Smooth muscle cell (in vitro differentiated cells): Measurements from ENCODE around the gene MPC1. TPM values are rescaled to one million over a fixed set of nuclear protein-coding genes. Genes with fewer than 3 reads are reported as not detected.

Experiments
- DNase-seq: peaks from one replicate; lab custom pipeline; 2025; ENCODE audit not compliant: unreplicated experiment; lab: John Stamatoyannopoulos, UW
- H2AFZ ChIP-seq: fragments of 200-600 bp; sonication (generic); 2 replicates; pipeline ENCODE4 v1.6.0; 2016; ENCODE audit warnings: antibody characterized with exemption, low read depth, mild to moderate bottlenecking
- H3F3A ChIP-seq: fragments of 200-600 bp; sonication (generic); 2 replicates; pipeline ENCODE4 v1.6.0; 2017; ENCODE audit warnings: antibody characterized with exemption, low read depth
- H3K27ac ChIP-seq: fragments of 200-600 bp; sonication (generic); 2 replicates; pipeline ENCODE4 v1.5.1; 2016; ENCODE audit warnings: low read depth, mild to moderate bottlenecking
- H3K27me3 ChIP-seq: fragments of 200-600 bp; sonication (generic); 2 replicates; pipeline ENCODE4 v1.6.1; 2016; ENCODE audit warnings: low read depth, mild to moderate bottlenecking
- H3K36me3 ChIP-seq: fragments of 200-600 bp; sonication (generic); 2 replicates; pipeline ENCODE4 v1.5.1; 2016; ENCODE audit warnings: low read depth
- H3K4me1 ChIP-seq: fragments of 200-600 bp; sonication (generic); 2 replicates; pipeline ENCODE4 v1.5.1; 2016; ENCODE audit warnings: low read depth
- H3K4me2 ChIP-seq: fragments of 200-600 bp; sonication (generic); 2 replicates; pipeline ENCODE4 v1.6.0; 2016; ENCODE audit warnings: mild to moderate bottlenecking
- H3K4me3 ChIP-seq: fragments of 200-600 bp; sonication (generic); 2 replicates; pipeline ENCODE4 v1.5.1; 2016; ENCODE audit warnings: mild to moderate bottlenecking
- H3K79me2 ChIP-seq: fragments of 200-600 bp; sonication (generic); 2 replicates; pipeline ENCODE4 v1.6.0; 2016; ENCODE audit warnings: low read depth, mild to moderate bottlenecking
- H3K9ac ChIP-seq: fragments of 200-600 bp; sonication (generic); 2 replicates; pipeline ENCODE4 v1.6.0; 2016; ENCODE audit warnings: low read depth
- H3K9me3 ChIP-seq: fragments of 200-600 bp; sonication (generic); replicated peaks from 2 replicates; pipeline ENCODE4 v1.5.1; 2016; ENCODE audit warnings: low read depth
- H4K20me1 ChIP-seq: fragments of 200-600 bp; sonication (generic); 2 replicates; pipeline ENCODE4 v1.6.0; 2016; ENCODE audit warnings: low read depth
- WGBS: methylation state at CpG from one replicate; pipeline ENCODE4 v1.1.7; 2016; ENCODE audit warnings: low lambda C conversion rate; 5-methylcytosine and 5-hydroxymethylcytosine counted together
- polyA plus RNA-seq: library from polyadenylated mRNA; unstranded; fragments of >200 nt; fragmentation: Nextera tagmentation; extraction: Ambion mirVana; gene quantifications from 2 replicates; pipeline ENCODE4 v1.2.1, GENCODE V29; 2016
- total RNA-seq: library from RNA; depleted of rRNA; stranded (reverse); fragments of >200 nt; gene quantifications from 2 replicates; pipeline ENCODE4 v1.2.3, GENCODE V29; 2014
- TF ChIP-seq, protein P1 (sequence below): fragments of 200-600 bp; sonication (generic); IDR thresholded peaks from 2 replicates; pipeline ENCODE4 v1.5.1; 2017; ENCODE audit warnings: borderline replicate concordance, mild to moderate bottlenecking, antibody characterized with exemption; ENCODE audit not compliant: insufficient read depth, poor library complexity, severe bottlenecking

Gene MPC1
- total and polyA plus RNA-seq, 2 experiments from 2014 or later, result 49.0 to 57.4 TPM

DNA sequence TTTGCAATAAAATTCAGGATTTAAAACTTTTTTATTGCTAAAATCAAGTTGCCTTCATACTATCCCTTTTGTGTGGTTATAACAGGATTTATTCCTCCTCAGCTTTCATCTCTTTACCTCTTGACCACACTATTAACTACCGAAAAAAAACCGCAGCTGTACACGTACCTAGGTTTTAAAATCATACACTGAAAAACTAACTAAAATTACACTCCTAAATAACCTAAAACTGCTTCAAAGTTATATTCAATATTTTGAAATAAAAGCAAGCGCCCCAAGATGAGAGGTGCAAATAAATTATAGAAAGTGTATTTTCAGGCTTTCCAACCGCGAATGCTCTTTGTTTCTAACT, 1.4 kb downstream of the MPC1 start:
- peaks cover 8% of the 10 kb centered on the region for H4K20me1 ChIP-seq
- peak overlapping the region; percentile 96 for H2AFZ ChIP-seq
- 44% methylated on average over 6 of the region's 6 CpGs for WGBS
- H3K4me3 ChIP-seq, result peak overlapping the region; percentile 98
- H3K4me2 ChIP-seq, result peak overlapping the region; percentile 97
- H3K79me2 ChIP-seq, result peaks cover 4% of the 10 kb centered on the region
- no peaks in the 10 kb centered on the region for H3K9me3 ChIP-seq
- no peak for DNase-seq
- no peaks in the 10 kb centered on the region for H3K36me3 ChIP-seq
- no peaks in the 10 kb centered on the region for H3F3A ChIP-seq
- no peak overlapping the region for H3K27ac ChIP-seq
- H3K9ac ChIP-seq, result peak overlapping the region; percentile 74
- TF ChIP-seq, protein P1, sequence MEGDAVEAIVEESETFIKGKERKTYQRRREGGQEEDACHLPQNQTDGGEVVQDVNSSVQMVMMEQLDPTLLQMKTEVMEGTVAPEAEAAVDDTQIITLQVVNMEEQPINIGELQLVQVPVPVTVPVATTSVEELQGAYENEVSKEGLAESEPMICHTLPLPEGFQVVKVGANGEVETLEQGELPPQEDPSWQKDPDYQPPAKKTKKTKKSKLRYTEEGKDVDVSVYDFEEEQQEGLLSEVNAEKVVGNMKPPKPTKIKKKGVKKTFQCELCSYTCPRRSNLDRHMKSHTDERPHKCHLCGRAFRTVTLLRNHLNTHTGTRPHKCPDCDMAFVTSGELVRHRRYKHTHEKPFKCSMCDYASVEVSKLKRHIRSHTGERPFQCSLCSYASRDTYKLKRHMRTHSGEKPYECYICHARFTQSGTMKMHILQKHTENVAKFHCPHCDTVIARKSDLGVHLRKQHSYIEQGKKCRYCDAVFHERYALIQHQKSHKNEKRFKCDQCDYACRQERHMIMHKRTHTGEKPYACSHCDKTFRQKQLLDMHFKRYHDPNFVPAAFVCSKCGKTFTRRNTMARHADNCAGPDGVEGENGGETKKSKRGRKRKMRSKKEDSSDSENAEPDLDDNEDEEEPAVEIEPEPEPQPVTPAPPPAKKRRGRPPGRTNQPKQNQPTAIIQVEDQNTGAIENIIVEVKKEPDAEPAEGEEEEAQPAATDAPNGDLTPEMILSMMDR, result no peak
- no peaks in the 10 kb centered on the region for H3K27me3 ChIP-seq
- peaks cover 6% of the 10 kb centered on the region for H3K4me1 ChIP-seq

DNA sequence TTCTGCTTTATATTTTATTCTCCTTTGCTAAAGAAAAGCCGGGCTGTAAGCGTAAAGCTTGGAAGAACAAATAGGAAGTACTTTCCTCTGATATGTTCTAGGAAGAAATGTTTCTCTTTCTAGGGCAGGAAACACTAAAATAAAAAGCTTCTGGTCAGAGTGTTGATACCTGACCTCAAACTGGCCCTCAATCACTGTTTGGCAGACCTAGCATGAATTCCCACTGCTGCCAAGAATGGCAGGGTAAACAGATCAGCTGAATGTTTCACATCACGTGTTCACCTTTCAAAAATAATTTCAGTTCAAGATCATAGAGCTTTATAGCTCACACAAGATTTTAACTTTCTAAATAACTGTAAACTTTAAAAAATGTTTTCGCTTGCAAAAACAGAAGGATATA, 2.9 kb downstream of the MPC1 start:
- Histone ChIP-seq H3K79me2 (peaks cover 4% of the 10 kb centered on the region), H2AFZ (no peak overlapping the region), H3K36me3 (no peaks in the 10 kb centered on the region), H3K9ac (no peak overlapping the region), H3K4me3 (no peak overlapping the region), H3K4me1 (peaks cover 6% of the 10 kb centered on the region), H3F3A (no peaks in the 10 kb centered on the region), H3K27me3 (no peaks in the 10 kb centered on the region), H4K20me1 (peaks cover 8% of the 10 kb centered on the region), H3K4me2 (no peak overlapping the region), H3K9me3 (no peaks in the 10 kb centered on the region), H3K27ac (no peak overlapping the region)
- DNase-seq, result no peak
- WGBS, result 95% methylated on average over 4 of the region's 4 CpGs
- TF ChIP-seq, protein P1, result no peak

DNA sequence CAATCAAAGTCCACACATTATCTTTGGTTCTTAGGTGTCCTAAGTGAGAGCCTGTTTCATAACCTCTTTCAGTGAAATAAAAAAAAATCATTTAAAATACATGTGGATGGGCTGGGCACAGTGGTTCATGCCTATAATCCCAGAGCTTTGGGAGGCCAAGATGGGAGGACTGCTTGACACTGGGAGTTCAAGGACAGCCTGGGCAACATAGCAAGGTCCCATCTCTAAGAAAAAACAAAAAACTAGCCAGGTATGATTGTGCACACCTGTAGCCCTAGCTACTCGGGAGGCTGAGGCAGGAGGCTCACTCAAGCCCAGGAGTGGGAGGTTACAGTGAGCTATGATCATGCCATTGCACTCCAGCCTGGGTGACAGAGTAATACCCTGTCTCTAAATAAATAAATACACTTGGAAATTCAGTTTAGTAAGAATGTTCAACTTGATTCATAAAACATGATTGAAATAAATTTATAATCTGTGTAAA, 3.6 kb downstream of the MPC1 start:
- H4K20me1 ChIP-seq, result peaks cover 8% of the 10 kb centered on the region
- H3K9me3 ChIP-seq, result no peaks in the 10 kb centered on the region
- H3K9ac ChIP-seq, result no peak overlapping the region
- peaks cover 6% of the 10 kb centered on the region for H3K4me1 ChIP-seq
- no peaks in the 10 kb centered on the region for H3K36me3 ChIP-seq
- no peak overlapping the region for H2AFZ ChIP-seq
- TF ChIP-seq, protein P1, result no peak
- no peak for DNase-seq
- H3K79me2 ChIP-seq, result peaks cover 4% of the 10 kb centered on the region
- WGBS, result 88% methylated on average over 1 of the region's 1 CpG
- H3K4me3 ChIP-seq, result no peak overlapping the region
- H3K27ac ChIP-seq, result no peak overlapping the region
- no peaks in the 10 kb centered on the region for H3K27me3 ChIP-seq
- H3F3A ChIP-seq, result no peaks in the 10 kb centered on the region
- no peak overlapping the region for H3K4me2 ChIP-seq

DNA sequence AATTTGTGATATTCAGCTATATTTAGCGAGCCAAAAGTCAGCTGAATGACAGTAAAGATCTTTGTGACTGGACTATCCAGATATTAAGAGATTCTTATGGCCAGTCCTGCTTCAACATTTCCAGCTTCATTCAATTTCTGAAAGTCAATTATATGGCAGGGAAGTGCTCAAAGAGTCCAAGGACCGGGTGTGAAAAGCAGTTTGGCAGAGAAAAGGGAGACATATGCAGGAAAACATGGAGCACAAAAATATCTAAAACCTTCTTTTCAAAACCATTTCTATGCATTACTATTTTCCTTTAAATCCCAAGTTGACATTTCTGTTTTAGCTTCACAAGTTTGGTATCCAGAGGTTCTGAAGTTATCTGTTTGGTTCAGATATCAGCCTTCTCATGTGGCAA, 5.0 kb downstream of the MPC1 start:
- Histone ChIP-seq H3K4me1 (peaks cover 6% of the 10 kb centered on the region), H4K20me1 (peaks cover 8% of the 10 kb centered on the region), H3K9me3 (no peaks in the 10 kb centered on the region), H3F3A (no peaks in the 10 kb centered on the region), H3K9ac (no peak overlapping the region), H3K36me3 (no peaks in the 10 kb centered on the region), H3K79me2 (peaks cover 4% of the 10 kb centered on the region), H3K27ac (no peak overlapping the region), H3K4me3 (no peak overlapping the region), H3K4me2 (no peak overlapping the region), H3K27me3 (no peaks in the 10 kb centered on the region), H2AFZ (no peak overlapping the region)
- 46% methylated on average over 2 of the region's 2 CpGs for WGBS
- TF ChIP-seq, protein P1, result no peak
- no peak for DNase-seq
